GF-D8 (cell line): Measurements from ENCODE around the gene RNU2-63P.
"Not testable (repeated sequence)": the region's sequence is repeated elsewhere in the genome, so short reads cannot be mapped to it uniquely, and the experiment has no call there.

Experiments
- DNase-seq: peaks from one replicate; lab custom pipeline; 2025; lab: John Stamatoyannopoulos, UW

The RNU2-63P gene

DNA sequence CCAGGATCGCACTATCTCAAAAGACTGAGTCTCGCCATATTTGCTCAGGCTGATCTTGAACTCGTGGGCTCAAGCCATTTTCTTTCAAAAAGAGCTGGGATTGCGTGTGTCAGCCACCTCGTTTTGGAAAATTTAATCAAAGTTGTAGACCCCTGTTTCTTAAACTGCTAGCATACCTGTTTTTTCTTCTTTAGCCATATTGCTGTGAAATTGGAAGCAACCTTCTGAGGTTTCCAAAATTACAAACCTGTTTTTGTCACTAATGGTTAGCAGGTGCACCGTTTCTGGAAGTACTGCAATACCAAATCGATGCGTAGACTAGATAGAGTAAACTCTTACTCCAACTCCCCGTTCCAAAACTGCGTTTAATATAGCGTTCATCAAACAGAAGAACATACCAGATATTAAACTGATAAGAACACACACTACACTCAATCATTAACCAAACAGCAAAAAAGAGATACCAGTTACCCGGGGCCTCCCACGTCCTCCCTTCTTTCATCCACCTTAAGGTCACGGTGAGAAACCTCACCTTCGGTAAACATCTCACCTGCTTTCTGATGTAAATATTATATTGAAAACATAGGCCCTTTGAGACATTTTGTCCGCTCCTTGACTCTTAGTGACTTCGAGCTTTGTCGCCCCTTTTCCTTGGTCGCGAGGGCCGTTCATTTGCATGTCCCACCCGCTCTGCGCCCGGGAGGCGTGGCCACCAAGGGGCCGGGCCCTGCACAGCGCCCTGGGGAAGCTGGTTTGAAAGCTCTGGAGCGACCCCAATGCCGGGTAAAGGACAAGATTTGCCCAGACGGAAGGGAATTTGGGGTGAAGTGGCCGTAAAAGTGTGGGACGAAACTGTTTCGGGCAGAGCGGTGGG is at the start of gene RNU2-63P:
Gene RNU2-63P (minus strand): TSS at position 462 of the 874 bp plus-strand sequence.
- DNase-seq = peak; percentile 91

DNA sequence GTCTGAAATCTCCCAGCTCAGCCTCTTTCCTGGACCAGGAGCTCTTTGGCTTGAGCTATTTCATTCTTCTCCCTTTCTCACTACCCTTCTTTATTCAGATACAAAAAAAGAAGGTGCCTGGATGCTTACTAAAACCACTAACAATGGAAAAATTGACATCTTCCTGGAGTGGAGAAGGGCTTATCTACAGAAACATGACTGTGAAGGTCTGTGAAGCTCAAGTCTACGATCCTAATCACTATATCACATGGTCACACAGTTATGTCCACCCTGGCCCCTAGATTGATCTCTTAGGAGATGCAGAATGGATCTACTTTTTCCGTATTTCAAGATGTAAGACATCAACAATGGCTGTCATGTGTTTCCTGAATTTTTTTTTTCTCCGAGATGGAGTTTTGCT is 44.9 kb upstream of the RNU2-63P start:
- no peak for DNase-seq

DNA sequence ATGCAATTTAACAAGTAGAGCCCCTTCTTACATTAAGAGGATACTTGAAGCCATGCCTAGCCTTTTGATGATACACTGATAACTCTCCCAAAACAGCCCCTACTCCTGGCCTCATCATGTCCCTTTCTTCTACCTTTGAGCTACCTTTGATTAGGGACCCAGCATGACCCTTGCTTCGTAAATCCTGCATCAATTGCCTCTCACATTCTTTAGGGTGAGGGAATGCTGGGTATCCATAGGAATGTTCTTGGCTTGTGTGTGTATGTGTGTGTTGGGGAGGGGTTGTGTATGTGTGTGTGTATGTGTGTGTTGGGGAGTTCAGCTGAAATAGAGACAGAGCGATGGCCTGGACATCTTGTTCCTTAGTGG is 44.5 kb upstream of the RNU2-63P start:
- no peak for DNase-seq

DNA sequence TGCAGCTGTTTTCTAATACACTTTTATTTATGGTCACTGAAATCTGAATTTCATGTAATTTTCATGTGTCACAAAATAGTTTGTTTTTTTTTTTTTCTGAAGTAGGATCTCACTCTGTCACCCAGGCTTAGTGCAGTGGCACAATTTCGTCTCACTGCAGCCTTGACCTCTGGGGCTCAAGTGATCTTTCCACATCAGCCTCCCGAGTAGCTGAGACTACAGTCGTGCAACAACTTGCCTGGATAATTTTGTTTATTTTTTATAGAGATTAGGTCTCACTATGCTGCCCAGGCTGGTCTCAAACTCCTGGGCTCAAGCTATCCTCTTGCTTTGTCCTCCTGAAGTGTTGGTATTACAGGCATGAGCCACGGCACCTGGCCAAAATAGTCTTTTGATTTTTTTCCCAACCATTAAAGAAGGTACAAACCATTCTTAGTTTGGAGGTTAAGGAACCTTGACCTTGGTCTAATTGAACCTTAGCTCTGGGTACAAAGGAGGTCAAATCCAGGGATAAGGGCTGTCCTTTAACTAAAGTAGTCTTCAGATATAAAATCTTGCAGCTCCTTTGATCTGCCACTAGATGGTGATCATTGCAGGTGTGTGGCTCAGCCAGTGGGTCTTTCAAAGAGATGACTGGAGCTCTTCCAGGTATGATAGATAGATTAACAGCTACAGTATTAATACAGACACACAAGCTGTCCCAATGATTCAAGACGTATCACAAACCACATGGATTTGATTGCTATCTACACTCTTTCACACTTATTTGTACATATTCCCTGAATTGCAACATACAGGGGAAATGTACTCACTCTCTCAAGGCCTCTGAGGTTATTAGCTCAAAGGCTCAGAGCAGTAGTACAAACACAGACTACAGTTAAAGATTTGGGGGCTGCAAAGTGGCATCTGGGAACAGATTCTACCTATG is 43.9 kb upstream of the RNU2-63P start:
- peak; percentile 13 for DNase-seq

DNA sequence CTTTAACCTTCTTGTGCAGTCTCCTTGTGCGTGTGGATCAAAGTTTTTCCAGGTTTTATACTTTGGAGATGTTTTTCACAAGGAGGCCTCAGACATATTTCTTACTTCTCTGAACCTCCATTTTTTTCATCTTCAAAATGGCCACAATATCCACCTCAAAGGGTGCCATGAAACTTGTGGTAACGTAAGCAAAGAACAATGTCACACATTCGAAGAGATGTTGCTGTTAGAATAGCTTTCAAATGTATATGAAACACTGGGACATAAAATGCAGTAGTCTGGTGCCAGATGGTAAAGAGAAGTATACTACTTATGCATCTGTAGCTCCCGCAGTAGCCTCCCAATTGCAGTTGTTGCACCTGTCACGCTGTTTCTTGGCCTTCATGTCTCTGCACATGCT is 41.8 kb upstream of the RNU2-63P start:
- DNase-seq = no peak

DNA sequence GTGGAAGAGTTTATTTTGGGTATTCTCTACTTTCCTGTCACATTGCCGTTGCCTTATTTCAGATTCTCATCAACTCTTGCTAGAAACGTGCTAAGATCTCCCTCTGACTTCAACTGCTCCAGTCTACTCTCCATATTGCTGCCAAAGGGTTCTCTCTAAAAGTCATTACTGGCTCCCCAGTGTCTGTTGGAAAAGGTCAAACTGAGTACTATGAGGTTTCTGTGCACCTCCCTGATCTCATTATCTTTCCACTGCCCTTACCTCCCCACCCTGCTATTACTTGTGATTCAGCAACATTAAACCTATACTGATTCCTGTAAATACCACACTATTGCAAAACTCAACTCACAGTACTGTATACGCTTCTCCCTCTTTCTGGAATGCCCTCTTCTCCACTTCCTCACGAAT is 41.1 kb upstream of the RNU2-63P start:
- DNase-seq = peak; percentile 26

DNA sequence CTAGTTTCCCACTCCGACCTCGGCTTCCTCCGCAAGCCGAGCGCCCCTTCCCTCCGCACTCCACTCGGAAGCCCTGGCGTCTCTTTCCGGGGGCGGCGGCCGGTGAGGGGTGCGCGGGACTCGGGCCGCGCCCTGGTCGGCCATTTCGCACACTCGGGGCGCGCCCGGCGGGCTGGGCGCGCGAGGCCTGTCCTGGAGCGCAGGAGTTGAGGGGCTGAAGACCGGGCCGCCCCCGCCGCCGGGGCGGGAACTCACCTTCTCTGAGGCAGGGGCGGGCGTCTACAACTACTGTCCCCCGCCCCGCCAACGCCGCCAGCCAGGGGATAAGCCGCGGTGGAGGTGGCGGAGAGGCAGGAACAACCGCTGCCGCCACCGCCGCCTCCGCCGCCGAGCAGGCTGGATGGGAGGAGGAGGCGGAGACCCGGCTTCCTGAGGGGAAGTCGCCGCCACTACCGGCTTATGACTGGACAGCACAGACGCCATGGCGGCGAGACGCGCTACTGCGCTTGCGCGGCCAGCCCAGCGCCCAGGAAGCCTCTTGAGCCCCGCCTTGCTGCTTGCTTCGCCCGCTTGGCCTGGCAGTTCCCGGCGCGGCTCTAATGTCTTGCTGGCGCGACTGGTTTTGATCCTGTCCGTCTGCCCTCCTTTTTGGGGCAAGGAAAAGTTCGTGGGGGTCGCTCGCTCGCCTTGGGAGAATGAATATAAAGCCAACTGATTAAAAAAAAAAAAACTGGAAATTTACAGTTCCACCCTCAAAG is 39.2 kb upstream of the RNU2-63P start, which contains the start of gene KRCC1:
Gene KRCC1 (minus strand): TSS at position 413 of the 758 bp plus-strand sequence. CDS start 27,220 bp downstream, outside the sequence.
- DNase-seq = peak; percentile 89

DNA sequence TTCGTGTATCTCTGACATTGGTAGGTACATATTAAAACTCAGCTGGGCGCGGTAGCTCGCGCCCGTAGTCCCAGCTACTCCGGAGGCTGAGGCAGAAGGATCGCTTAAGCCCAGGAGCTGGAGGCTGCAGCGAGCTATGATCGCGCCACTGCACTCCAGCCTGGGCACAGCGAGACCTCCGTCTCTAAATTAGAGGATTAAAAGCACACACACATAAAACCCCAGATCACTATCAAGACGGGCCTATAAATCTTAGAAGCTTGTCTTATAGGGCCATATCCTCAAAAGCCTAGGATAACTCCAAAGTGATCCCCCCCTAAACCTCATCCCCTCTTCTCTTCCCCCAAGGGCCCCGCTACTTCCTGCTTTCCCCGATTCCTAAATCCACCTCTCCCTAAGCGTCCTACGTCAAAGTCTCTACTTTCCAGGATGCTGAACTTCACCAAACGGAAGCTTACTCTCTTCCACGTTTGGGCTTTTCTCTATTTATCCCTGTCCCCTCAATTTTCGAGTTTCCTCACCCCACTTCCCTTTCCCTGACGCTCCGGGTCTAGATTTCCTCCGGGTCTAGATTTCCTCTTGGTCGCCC is 38.5 kb upstream of the RNU2-63P start:
- DNase-seq = no peak

DNA sequence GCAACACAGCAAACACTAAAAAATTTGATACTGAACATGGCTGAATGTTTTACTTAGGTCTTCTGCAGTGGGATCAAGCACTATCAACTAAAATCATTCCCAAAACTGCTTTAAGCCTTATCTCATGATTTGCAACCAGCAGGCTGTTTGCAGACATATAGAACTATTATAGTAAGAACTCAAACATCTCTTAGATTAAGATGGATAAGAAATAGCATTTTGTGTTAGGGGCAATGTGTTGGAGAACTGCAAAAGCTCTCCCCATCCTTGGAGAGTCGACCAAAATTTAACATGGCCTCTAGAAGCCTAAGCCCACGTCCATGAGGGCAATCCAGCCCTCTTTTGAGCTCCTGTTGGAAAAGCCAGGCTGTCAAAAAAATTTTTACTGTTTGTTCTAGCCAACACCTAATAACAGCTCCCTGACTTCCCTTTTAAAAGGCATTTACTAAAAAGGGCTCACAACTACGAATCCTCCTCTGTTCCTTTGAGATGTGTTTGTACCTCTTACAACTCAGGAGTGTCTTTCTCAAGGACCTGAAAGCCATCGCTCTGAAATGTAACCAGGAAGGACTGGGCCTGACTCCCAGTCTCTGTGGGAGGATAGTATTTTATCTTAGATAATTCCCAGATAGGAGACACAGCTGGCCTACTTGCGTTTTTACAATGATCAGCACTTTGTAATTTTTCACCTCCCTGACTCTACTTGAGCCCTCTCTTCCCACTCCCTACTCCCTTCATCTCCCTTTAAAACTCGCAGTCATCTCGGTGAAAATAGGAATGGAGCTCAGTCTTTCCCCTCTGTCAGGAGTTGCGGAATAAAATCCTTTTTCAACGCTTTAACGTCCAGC is 37.8 kb upstream of the RNU2-63P start:
- no peak for DNase-seq

DNA sequence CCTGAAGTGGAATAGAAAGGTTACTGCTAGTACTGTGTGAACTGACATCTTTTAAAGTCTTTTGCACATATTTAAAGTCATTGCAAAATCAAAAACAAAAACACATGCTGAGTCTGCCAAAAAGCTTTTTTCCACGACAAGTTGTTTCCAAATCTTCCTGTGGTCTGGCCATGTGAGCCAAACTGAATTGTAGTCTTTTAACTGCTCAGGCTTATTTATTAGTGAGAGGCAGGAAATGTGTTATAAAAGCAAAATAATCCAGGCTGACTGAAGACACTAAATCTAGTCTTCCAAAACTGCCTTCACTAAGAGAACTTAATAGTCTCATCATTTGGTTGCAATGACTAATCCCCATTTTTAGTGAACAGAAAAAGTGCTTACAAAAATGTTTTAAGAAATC is 36.9 kb upstream of the RNU2-63P start:
- DNase-seq = peak; percentile 51

DNA sequence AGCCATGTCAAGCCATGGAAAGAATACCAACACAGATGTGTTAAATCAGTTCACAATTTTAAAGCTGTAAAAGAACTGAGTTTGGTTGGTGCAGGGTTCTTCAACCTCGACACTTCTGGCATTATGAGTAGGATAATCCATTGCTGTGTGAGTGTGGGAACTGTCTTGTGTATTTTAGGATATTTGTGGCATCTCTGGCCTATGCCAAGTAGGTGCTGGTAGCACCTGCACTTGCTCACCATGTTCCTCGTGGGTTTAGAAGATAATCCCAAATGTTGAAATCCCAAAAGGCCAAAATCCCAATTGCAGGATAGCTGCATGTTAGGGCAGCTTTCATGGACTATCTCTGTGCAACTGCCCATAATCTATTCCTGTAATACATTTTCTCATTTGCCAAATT is 35.4 kb upstream of the RNU2-63P start:
- no peak for DNase-seq

DNA sequence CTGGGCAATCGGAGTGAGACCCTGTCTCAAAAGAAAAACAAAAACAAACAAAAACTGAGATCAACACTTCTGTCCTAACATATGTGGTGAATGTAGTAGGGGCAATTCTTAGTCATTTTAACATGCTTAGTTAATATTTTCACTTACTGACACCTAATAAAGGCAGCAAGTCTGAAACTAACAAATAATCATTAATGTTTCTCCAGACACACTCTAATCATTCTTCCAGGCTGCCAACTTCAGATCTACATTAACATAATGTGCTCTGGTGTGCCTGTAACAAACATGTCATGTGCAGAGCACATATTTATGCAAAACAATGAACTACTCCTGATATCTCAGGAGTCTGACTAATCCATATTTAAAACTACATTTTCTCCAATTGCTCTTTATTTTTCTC is 33.3 kb upstream of the RNU2-63P start:
- DNase-seq = no peak

DNA sequence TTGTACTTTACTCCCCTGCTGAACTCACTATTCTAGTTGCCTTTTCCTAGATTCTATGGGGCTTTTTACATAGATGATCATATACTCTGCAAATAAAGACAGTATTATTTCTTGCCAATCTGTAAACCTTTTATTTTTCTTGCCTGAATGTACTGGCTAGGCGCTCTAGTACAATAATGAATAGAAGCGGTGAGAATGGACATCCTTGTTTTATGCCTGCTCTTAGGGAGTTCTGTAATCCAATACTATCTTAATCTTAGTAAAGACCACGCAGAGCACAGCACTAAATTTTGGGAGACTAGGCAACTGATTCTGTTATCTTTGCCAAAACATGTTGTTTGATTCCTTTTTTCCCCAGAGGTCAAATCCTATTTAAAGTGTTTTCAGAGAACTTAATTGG is 32.2 kb upstream of the RNU2-63P start:
- DNase-seq = no peak

DNA sequence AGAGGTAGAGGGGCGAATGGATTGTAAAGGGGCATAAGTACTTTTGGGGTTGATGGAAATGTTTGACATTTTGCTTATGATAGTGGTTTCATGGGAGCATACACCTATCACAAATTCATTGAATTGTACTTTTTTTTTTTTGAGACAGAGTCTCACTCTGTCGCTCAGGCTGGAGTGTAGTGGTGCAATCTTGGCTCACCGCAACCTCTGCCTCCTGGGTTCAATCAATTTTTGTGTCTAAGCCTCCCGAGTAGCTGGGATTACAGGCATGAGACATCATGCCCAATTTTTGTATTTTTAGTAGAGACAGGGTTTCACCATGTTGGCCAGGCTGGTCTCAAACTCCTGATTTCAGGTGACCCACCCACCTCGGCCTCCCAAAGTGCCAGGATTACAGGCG is 29.2 kb upstream of the RNU2-63P start:
- DNase-seq = not testable (repeated sequence)

DNA sequence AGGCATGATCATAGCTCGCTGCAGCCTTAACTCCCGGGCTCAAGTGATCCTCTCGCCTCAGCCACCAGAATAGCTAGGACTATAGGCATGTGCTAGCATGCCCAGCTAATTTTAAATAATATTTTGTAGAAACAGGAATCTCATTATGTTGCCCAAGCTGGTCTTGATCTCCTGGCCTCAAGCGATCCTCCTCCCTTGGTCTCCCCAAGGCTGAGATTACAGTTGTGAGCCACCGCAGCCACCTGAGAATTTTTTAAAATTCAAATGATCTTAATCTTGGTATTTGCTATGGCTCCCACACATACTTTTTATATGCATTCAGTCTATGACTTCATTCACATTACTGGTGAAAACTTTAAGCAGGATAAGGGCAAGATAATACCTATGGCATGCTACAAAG is 26.1 kb upstream of the RNU2-63P start:
- no peak for DNase-seq

DNA sequence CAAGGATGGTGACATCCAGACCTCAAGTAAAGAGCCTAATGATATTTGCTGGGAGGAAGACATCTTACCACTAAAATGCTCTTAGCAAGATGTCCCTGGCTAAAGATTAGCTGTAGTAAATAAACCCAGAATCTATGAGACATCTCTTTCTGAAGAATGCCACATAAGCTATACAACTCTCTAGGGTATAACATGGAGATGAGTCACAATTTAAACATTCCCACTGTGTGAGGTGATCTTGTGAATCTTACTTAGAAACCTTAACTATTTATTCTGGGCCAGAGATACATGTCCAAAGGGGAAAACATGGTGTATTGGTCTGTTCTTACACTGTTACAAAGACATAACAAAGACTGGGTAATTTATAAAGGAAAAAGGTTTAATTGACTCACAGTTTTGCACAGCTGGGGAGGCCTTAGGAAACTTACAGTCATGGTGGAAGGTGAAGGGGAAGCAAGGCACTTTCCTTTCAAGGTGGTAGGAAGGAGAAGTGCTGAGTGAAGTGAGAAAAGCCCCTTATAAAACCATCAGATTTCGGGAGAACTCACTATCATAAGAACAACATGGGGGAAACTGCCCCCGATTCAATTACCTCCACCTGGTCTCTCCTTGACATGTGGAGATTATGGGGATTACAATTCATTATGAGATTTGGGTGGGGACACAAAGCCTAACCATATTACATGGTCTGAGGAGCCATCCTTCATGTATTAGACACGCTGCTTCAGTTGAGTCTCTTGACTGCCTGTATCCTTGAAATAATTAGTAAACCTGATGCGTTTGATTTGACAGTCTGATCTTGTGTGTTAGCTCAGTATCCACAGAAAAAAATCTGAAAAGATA is 22.1 kb upstream of the RNU2-63P start:
- DNase-seq = no peak

DNA sequence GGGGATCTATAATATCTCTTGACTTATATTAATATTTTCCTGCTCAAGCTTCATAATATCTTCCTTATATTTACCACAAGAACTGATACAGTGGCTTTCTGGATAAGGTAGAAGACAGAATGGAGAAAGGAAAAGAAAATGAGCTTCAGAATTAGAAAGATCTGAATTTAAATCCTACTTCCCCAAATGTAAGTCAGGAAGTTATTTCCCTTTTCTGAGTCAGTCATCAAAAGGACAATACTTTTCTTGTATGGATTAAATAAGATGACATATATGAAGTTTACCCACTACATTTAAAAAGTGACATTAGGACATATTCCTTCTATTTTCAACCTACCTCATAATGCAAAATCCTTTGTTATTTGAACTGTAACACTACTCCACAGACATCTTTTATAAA is 20.3 kb upstream of the RNU2-63P start:
- DNase-seq = no peak

DNA sequence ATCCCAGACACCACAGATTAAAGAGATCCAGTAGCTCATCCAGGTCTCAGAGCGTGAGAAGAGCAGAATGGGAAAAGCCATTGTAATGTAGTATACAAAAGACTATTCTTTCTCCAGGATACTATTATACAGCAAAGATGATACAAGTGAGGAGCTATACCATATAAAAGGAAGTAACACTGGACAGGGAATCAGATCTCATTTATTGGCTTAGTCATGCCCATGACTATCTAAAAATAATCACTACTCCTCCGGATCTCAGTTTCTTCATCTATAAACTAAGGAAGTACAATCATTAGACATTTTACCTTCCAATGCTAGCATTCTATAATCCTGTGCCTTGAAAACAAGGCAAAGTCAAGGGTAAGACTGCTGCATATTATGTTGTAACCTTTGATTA is 19.8 kb upstream of the RNU2-63P start:
- no peak for DNase-seq

DNA sequence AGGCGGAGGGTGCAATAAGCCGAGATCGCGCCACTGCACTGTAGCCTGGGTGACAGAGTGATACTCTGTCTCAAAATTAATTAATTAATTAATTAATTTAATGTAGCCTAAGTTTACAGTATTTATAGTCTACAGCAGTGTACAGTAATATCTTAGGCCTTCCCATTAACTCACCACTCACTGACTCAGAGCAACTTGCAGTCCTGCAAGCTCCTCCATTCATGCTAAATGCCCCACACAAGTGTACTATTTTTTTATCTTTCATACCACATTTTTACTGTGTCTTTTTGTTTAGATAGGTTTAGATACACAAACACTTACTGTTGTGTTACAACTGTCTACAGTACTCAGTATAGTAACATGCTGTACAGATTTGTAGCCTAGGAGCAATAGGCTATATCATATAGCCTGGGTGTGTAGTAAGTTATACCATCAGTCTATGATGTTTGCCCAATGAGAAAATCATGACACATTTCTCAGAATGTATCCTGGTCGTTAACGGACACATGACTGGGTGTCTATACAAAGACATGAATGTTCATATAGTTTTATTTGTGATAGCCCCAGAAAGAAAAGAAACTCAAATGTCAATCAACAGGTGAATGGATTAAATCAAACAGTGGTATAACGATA is 15.8 kb upstream of the RNU2-63P start:
- DNase-seq = no peak
